Measurements from ENCODE around the gene RAD18. TPM values are rescaled to one million over a fixed set of nuclear protein-coding genes. Genes with fewer than 3 reads are reported as not detected.

The RAD18 gene
- total and polyA plus RNA-seq, 4 donors, result 1.2 to 9.0 (median 4.3) TPM

DNA sequence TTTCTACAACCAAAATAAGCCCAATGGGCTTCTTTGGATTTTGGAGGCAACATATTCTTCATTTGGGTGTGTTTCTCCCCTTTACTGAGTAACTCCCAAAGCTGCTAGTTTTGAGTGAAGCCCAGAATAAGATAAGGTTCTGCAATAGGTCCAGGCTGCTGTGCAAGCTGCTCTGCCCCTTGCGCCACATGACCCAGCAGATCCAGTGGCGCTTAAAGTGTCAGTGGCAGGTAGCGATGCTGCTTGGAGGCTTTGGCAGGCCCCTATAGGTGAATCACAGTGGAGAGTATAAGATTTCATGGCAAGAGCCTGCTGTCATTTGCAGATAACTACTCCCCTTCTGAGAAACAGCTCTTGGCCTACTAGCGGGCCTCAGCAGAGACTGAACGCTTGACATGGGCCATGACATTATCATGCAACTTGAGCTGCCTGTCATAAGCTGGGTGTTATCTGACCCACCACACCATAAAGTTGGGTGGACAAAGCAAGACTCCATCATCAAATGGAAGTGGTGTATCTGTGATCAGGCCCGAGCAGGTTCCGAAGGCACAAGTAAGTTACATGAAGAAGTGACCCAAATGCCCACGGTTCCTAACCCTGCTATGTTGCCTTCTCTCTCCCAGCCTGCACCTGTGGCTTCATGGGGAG is 105.4 kb downstream of the RAD18 start:
- no peaks in the 10 kb centered on the region for H3K9me3 ChIP-seq (ENCODE audit: control insufficient read depth in 4 of 4, low read length in 3 of 4)
- no peaks in the 10 kb centered on the region for H3K27me3 ChIP-seq (ENCODE audit: control insufficient read depth in 4 of 4, insufficient read depth in 4 of 4, low read length in 3 of 4)
- H3K9ac ChIP-seq (ENCODE audit: low read depth in 1 of 2, low read length in 2 of 2), result no peak overlapping the region
- no peaks in the 10 kb centered on the region for H3K36me3 ChIP-seq (ENCODE audit: control insufficient read depth in 4 of 4, insufficient read depth in 3 of 4, low read depth in 1 of 4, low read length in 3 of 4)
- no peaks in the 10 kb centered on the region for H3K4me1 ChIP-seq (ENCODE audit: control insufficient read depth in 4 of 4, insufficient read depth in 4 of 4, low read length in 3 of 4)
- no peak overlapping the region for H3K27ac ChIP-seq (ENCODE audit: low read depth in 1 of 2, low read length in 2 of 2)
- DNase-seq (ENCODE audit: low spot score), result no peak
- H3K4me3 ChIP-seq (ENCODE audit: low read depth in 1 of 3, low read length in 3 of 3), result no peak overlapping the region
- TF ChIP-seq RAD21 (IDR thresholded peaks at IDR 0.05), result no peak
- TF ChIP-seq GABPA (IDR thresholded peaks at IDR 0.05 in 1 of 2, conservative IDR thresholded peaks at IDR 0.05 in 1 of 2), result no peak
- TF ChIP-seq YY1 (IDR thresholded peaks at IDR 0.05), result no peak
- no peak for TF ChIP-seq RXRA (IDR thresholded peaks at IDR 0.05)
- no peak for TF ChIP-seq ATF3 (IDR thresholded peaks at IDR 0.05)
- no peak for TF ChIP-seq CTCF (IDR thresholded peaks at IDR 0.05; ENCODE audit: low read depth, low read length, missing input control)
- TF ChIP-seq HNF4A (conservative IDR thresholded peaks at IDR 0.05), result no peak
- no peak for TF ChIP-seq FOXA1 (IDR thresholded peaks at IDR 0.05)
- TF ChIP-seq ZBTB33 (IDR thresholded peaks at IDR 0.05), result no peak
- WGBS, result 98% methylated on average over 8 of the region's 8 CpGs

DNA sequence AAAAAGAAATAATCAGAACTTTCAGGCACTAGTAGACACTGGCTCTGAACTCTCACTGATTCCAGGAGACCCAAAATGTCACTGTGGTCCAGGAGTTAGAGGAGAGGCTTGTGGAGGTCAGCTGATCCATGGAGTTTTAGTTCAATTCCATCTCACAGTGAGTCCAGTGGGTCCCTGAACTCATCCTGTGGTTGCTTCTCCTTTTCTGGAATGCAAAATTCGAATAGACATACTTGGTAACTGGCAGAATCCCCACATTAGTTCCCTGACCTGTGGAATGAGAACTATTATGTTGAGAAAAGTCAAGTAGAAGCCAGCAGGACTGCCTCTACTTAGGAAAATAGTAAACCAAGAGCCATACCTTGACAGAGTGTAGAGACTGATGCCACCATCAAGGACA is 106.6 kb downstream of the RAD18 start:
- no peaks in the 10 kb centered on the region for H3K9me3 ChIP-seq (ENCODE audit: control insufficient read depth in 4 of 4, low read length in 3 of 4)
- no peak overlapping the region for H3K27ac ChIP-seq (ENCODE audit: low read depth in 1 of 2, low read length in 2 of 2)
- no peaks in the 10 kb centered on the region for H3K4me1 ChIP-seq (ENCODE audit: control insufficient read depth in 4 of 4, insufficient read depth in 4 of 4, low read length in 3 of 4)
- no peak for TF ChIP-seq HNF4G (IDR thresholded peaks at IDR 0.05)
- TF ChIP-seq, protein P1, sequence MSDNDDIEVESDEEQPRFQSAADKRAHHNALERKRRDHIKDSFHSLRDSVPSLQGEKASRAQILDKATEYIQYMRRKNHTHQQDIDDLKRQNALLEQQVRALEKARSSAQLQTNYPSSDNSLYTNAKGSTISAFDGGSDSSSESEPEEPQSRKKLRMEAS (IDR thresholded peaks at IDR 0.05), result no peak
- TF ChIP-seq ATF3 (IDR thresholded peaks at IDR 0.05), result no peak
- TF ChIP-seq SP1 (IDR thresholded peaks at IDR 0.05), result no peak
- TF ChIP-seq TAF1 (conservative IDR thresholded peaks at IDR 0.05), result no peak
- TF ChIP-seq CTCF (IDR thresholded peaks at IDR 0.05; ENCODE audit: low read depth, low read length, missing input control), result no peak
- no peak for TF ChIP-seq ZBTB33 (IDR thresholded peaks at IDR 0.05)
- TF ChIP-seq EGR1 (IDR thresholded peaks at IDR 0.05; ENCODE audit: low read depth in 2 of 2), result no peak
- TF ChIP-seq HNF4A (conservative IDR thresholded peaks at IDR 0.05), result no peak
- TF ChIP-seq FOXA1 (IDR thresholded peaks at IDR 0.05), result no peak
- TF ChIP-seq, protein P2, sequence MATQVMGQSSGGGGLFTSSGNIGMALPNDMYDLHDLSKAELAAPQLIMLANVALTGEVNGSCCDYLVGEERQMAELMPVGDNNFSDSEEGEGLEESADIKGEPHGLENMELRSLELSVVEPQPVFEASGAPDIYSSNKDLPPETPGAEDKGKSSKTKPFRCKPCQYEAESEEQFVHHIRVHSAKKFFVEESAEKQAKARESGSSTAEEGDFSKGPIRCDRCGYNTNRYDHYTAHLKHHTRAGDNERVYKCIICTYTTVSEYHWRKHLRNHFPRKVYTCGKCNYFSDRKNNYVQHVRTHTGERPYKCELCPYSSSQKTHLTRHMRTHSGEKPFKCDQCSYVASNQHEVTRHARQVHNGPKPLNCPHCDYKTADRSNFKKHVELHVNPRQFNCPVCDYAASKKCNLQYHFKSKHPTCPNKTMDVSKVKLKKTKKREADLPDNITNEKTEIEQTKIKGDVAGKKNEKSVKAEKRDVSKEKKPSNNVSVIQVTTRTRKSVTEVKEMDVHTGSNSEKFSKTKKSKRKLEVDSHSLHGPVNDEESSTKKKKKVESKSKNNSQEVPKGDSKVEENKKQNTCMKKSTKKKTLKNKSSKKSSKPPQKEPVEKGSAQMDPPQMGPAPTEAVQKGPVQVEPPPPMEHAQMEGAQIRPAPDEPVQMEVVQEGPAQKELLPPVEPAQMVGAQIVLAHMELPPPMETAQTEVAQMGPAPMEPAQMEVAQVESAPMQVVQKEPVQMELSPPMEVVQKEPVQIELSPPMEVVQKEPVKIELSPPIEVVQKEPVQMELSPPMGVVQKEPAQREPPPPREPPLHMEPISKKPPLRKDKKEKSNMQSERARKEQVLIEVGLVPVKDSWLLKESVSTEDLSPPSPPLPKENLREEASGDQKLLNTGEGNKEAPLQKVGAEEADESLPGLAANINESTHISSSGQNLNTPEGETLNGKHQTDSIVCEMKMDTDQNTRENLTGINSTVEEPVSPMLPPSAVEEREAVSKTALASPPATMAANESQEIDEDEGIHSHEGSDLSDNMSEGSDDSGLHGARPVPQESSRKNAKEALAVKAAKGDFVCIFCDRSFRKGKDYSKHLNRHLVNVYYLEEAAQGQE (IDR thresholded peaks at IDR 0.05), result no peak
- TF ChIP-seq NR2F2 (IDR thresholded peaks at IDR 0.05), result no peak
- TF ChIP-seq RAD21 (IDR thresholded peaks at IDR 0.05), result no peak
- no peak for TF ChIP-seq JUND (IDR thresholded peaks at IDR 0.05)
- TF ChIP-seq RXRA (IDR thresholded peaks at IDR 0.05), result no peak
- no peak for TF ChIP-seq GABPA (IDR thresholded peaks at IDR 0.05 in 1 of 2, conservative IDR thresholded peaks at IDR 0.05 in 1 of 2)
- WGBS, result 87% methylated on average over 1 of the region's 1 CpG
- H3K27me3 ChIP-seq (ENCODE audit: control insufficient read depth in 4 of 4, insufficient read depth in 4 of 4, low read length in 3 of 4), result no peaks in the 10 kb centered on the region
- H3K36me3 ChIP-seq (ENCODE audit: control insufficient read depth in 4 of 4, insufficient read depth in 3 of 4, low read depth in 1 of 4, low read length in 3 of 4), result no peaks in the 10 kb centered on the region
- H3K9ac ChIP-seq (ENCODE audit: low read depth in 1 of 2, low read length in 2 of 2), result no peak overlapping the region
- H3K4me3 ChIP-seq (ENCODE audit: low read depth in 1 of 3, low read length in 3 of 3), result no peak overlapping the region
- no peak for DNase-seq (ENCODE audit: low spot score)

All from liver (tissue), 9 donors.